Coronary artery (tissue), 2 donors: ENCODE results near the gene HINT2.

Experiments
- DNase-seq: peaks from one replicate; pipeline ENCODE4 v3.0.0-alpha.2; 2017; ENCODE audit warnings: low spot score
- H3K27ac ChIP-seq, 2 donors: fragments of 200-600 bp; sonication (generic); one replicate each; pipeline ENCODE4 v1.5.1; 2016 to 2019
- H3K4me3 ChIP-seq: fragments of 200-600 bp; sonication (generic); 2 replicates; pipeline ENCODE4 v1.5.1; 2016; ENCODE audit warnings: mild to moderate bottlenecking, moderate library complexity
- CTCF ChIP-seq: fragments of 200-600 bp; sonication (generic); IDR thresholded peaks from one replicate; pipeline ENCODE4 v1.5.1; 2019; ENCODE audit warnings: antibody characterized with exemption

The HINT2 gene

GRCh38 chr9:35814841-35815543, at the start of gene HINT2:
Gene HINT2 (minus strand): TSS chr9:35815042. CDS start chr9:35814979, 63 bp downstream.
- H3K4me3 ChIP-seq, result peak within 1 kb of the TSS; percentile 87
- DNase-seq, result peak; percentile 98
- peak within 1 kb of the TSS; percentile 95 to 96 for H3K27ac ChIP-seq
- TF ChIP-seq CTCF, result no peak

- TF ChIP-seq CTCF, result no peak
- H3K4me3 ChIP-seq, result no peak overlapping the region
- peak; percentile 61 for DNase-seq
- no peak overlapping the region for H3K27ac ChIP-seq
These were observed 48.7 kb upstream of the HINT2 start for GRCh38 chr9:35863583-35863982.

GRCh38 chr9:35862328-35862727, 47.5 kb upstream of the HINT2 start:
- DNase-seq, result peak; percentile 36

GRCh38 chr9:35861161-35861897, 46.5 kb upstream of the HINT2 start:
- Histone ChIP-seq H3K4me3 (no peak overlapping the region), H3K27ac (no peak overlapping the region)
- DNase-seq, result peak; percentile 62
- TF ChIP-seq CTCF, result no peak

More at GRCh38 chr9:35862328-35862727, 47.5 kb upstream of the HINT2 start:
- TF ChIP-seq CTCF, result no peak
- H3K27ac ChIP-seq, result no peak overlapping the region
- H3K4me3 ChIP-seq, result no peak overlapping the region

GRCh38 chr9:35859990-35860339, 45.1 kb upstream of the HINT2 start:
- no peak for DNase-seq
- H3K27ac ChIP-seq, result no peak overlapping the region
- no peak overlapping the region for H3K4me3 ChIP-seq
- no peak for TF ChIP-seq CTCF

GRCh38 chr9:35859310-35859989, 44.6 kb upstream of the HINT2 start:
- peak; percentile 70 for DNase-seq

More at GRCh38 chr9:35859310-35859989, 44.6 kb upstream of the HINT2 start:
- H3K27ac ChIP-seq, result no peak overlapping the region
- TF ChIP-seq CTCF, result no peak
- no peak overlapping the region for H3K4me3 ChIP-seq
